HCT116 (cell line): Measurements from ENCODE around the gene TUT1. TPM values are rescaled to one million over a fixed set of nuclear protein-coding genes. Genes with fewer than 3 reads are reported as not detected.

Source experiments
- ATAC-seq: fragments of 200-7000 bp; cut with Tn5 transposase; 2 replicates; pipeline ENCODE4 v1.9.1; 2020; ENCODE audit warnings: mild to moderate bottlenecking, moderate library complexity
- BruUV-seq: library from RNA; stranded (reverse); fragments of 400-500 nt; replicated peaks from 2 replicates; lab custom pipeline; 2021; lab: Mats Ljungman, UMichigan
- CTCF ChIA-PET: fragments of 300-600 bp; sonication (Branson Sonifier 250); formaldehyde crosslinking; loops from one replicate; lab custom pipeline; 2021; ENCODE audit warnings: antibody characterized with exemption; lab: Charles Lee
- POLR2A ChIA-PET: fragments of 300-600, 350-600 bp; sonication (Branson Sonifier 250); formaldehyde crosslinking; loops from one replicate; lab custom pipeline; 2021; ENCODE audit warnings: antibody characterized with exemption; lab: Charles Lee
- RAD21 ChIA-PET, 2 experiments: fragments of 300-600 bp; sonication (Branson Sonifier 250); formaldehyde crosslinking; loops; one replicate each; lab custom pipeline; 2023; ENCODE audit warnings: low total read pairs in 2 of 2; ENCODE audit not compliant: uncharacterized antibody in 2 of 2, unreplicated experiment in 2 of 2, low non-redundant PET in 1 of 2; lab: Charles Lee
- DNase-seq: peaks from one replicate; pipeline ENCODE4 v3.0.0-alpha.2; 2010; ENCODE audit warnings: low read depth, low spot score
- H2AFZ ChIP-seq: fragments of 200-600 bp; shearing (Covaris generic), sonication (generic); 2 replicates; pipeline ENCODE4 v1.6.1; 2017; ENCODE audit warnings: low read depth, mixed run types, mixed read lengths, antibody characterized with exemption, low read length; ENCODE audit not compliant: poor library complexity, severe bottlenecking
- H3K27ac ChIP-seq: 2 replicates; pipeline ENCODE4 v1.5.1; 2012; ENCODE audit warnings: low read depth, low read length
- H3K27me3 ChIP-seq: fragments of 200-600 bp; sonication (generic); 2 replicates; pipeline ENCODE4 v1.6.1; 2016; ENCODE audit warnings: mixed run types, low read length, mixed read lengths; ENCODE audit not compliant: insufficient read depth
- H3K36me3 ChIP-seq, 2 experiments: fragments of 200-500 bp in 1 of 2; fragments of 200-600 bp in 1 of 2; sonication (Bioruptor generic) in 1 of 2; sonication (generic) in 1 of 2; 2 replicates each; pipeline versions ENCODE4 v1.5.1 to v1.6.1; 2014 to 2016; ENCODE audit warnings: low read length in 2 of 2, inconsistent platforms in 1 of 2, mixed read lengths in 1 of 2, mixed run types in 1 of 2; ENCODE audit not compliant: insufficient read depth in 2 of 2, control insufficient read depth in 1 of 2
- H3K4me1 ChIP-seq, 2 experiments: fragments of 200-600 bp in 1 of 2; sonication (generic) in 1 of 2; 2 replicates each; pipeline versions ENCODE4 v1.5.1 to v1.6.1; 2012 to 2017; ENCODE audit warnings: low read length in 2 of 2, inconsistent platforms in 1 of 2, mild to moderate bottlenecking in 1 of 2, mixed read lengths in 1 of 2, mixed run types in 1 of 2, moderate library complexity in 1 of 2; ENCODE audit not compliant: insufficient read depth in 2 of 2, control insufficient read depth in 1 of 2
- H3K4me2 ChIP-seq: fragments of 200-600 bp; sonication (generic); 2 replicates; pipeline ENCODE4 v1.6.1; 2017; ENCODE audit warnings: mixed run types, low read length, mixed read lengths
- H3K4me3 ChIP-seq, 2 experiments: fragments of 200-600 bp in 1 of 2; sonication (generic) in 1 of 2; replicated peaks in 1 of 2; 2 replicates each; pipeline ENCODE4 v1.5.1; 2011 to 2016; ENCODE audit warnings: low read length in 2 of 2, control low read depth in 1 of 2, low read depth in 1 of 2, mild to moderate bottlenecking in 1 of 2, mixed read lengths in 1 of 2, mixed run types in 1 of 2
- H3K79me2 ChIP-seq: fragments of 200-600 bp; sonication (generic); 2 replicates; pipeline ENCODE4 v1.6.1; 2017; ENCODE audit warnings: mild to moderate bottlenecking, mixed run types, low read length, moderate library complexity, mixed read lengths; ENCODE audit not compliant: insufficient read depth
- H3K9ac ChIP-seq: fragments of 200-600 bp; sonication (generic); 2 replicates; pipeline ENCODE4 v1.6.1; 2016; ENCODE audit warnings: low read length, mixed read lengths
- H3K9me2 ChIP-seq: fragments of 200-600 bp; sonication (generic), shearing (Covaris generic); 2 replicates; pipeline ENCODE4 v1.6.1; 2017; ENCODE audit warnings: mixed run types, mild to moderate bottlenecking, moderate library complexity; ENCODE audit not compliant: insufficient read depth
- H3K9me3 ChIP-seq, 2 experiments: fragments of 200-500 bp in 1 of 2; fragments of 200-600 bp in 1 of 2; sonication (Bioruptor generic) in 1 of 2; sonication (generic) in 1 of 2; 2 replicates each; pipeline ENCODE4 v1.6.1; 2014 to 2017; ENCODE audit warnings: low read length in 2 of 2, mixed read lengths in 2 of 2, inconsistent platforms in 1 of 2, low read depth in 1 of 2, mild to moderate bottlenecking in 1 of 2, mixed run types in 1 of 2, moderate library complexity in 1 of 2; ENCODE audit not compliant: control insufficient read depth in 1 of 2, insufficient read depth in 1 of 2
- H4K20me1 ChIP-seq: fragments of 200-600 bp; sonication (generic), shearing (Covaris generic); 2 replicates; pipeline ENCODE4 v1.6.1; 2017; ENCODE audit warnings: mixed run types, mild to moderate bottlenecking, moderate library complexity; ENCODE audit not compliant: insufficient read depth
- ATF3 ChIP-seq: IDR thresholded peaks from 2 replicates; pipeline ENCODE4 v1.6.1; 2012
- CBX3 ChIP-seq: IDR thresholded peaks from 2 replicates; pipeline ENCODE4 v1.6.1; 2012; ENCODE audit warnings: low read depth
- CTCF ChIP-seq, 3 experiments: fragments of 200-600 bp in 1 of 3; sonication (generic) in 1 of 3; IDR thresholded peaks in 2 of 3; conservative IDR thresholded peaks in 1 of 3; 2 replicates each; pipeline ENCODE4 v1.5.1; 2012 to 2017; ENCODE audit warnings: low read depth in 2 of 3, low read length in 2 of 3, antibody characterized with exemption in 1 of 3, borderline replicate concordance in 1 of 3, control low read depth in 1 of 3, mild to moderate bottlenecking in 1 of 3, mixed read lengths in 1 of 3, mixed run types in 1 of 3, moderate library complexity in 1 of 3; ENCODE audit not compliant: insufficient read depth in 1 of 3
- ELF1 ChIP-seq: IDR thresholded peaks from 2 replicates; pipeline ENCODE4 v1.6.1; 2012; ENCODE audit warnings: low read depth, borderline replicate concordance
- EZH2 ChIP-seq: fragments of 200-600 bp; sonication (generic); IDR thresholded peaks from 2 replicates; pipeline ENCODE4 v1.6.1; 2017; ENCODE audit warnings: antibody characterized with exemption, mixed run types
- EZH2phosphoT487 ChIP-seq: fragments of 200-600 bp; IDR thresholded peaks from 2 replicates; pipeline ENCODE4 v1.6.1; 2018; ENCODE audit warnings: antibody characterized with exemption, borderline replicate concordance
- FOSL1 ChIP-seq: IDR thresholded peaks from 2 replicates; pipeline ENCODE4 v1.6.1; 2012; ENCODE audit warnings: low read depth
- JUND ChIP-seq: IDR thresholded peaks from 2 replicates; pipeline ENCODE4 v1.6.1; 2012
- POLR2A ChIP-seq: IDR thresholded peaks from 2 replicates; pipeline ENCODE4 v1.7.0; 2011; ENCODE audit warnings: borderline replicate concordance; ENCODE audit not compliant: insufficient read depth, insufficient read length; ENCODE audit errors: extremely low read depth
- POLR2AphosphoS5 ChIP-seq: IDR thresholded peaks from 2 replicates; pipeline ENCODE4 v1.6.1; 2011; ENCODE audit warnings: mild to moderate bottlenecking, low read depth, low read length, moderate library complexity
- RAD21 ChIP-seq: IDR thresholded peaks from 2 replicates; pipeline ENCODE4 v1.6.1; 2012; ENCODE audit warnings: low read depth, mild to moderate bottlenecking
- SP1 ChIP-seq: IDR thresholded peaks from 2 replicates; pipeline ENCODE4 v1.6.1; 2012; ENCODE audit warnings: low read depth
- ZBTB33 ChIP-seq: IDR thresholded peaks from 2 replicates; pipeline ENCODE4 v1.6.1; 2011; ENCODE audit warnings: mild to moderate bottlenecking, low read length, moderate library complexity; ENCODE audit not compliant: insufficient replicate concordance; ENCODE audit errors: extremely low read depth
- intact Hi-C: fragments of 100-400 bp; cut with micrococcal nuclease; formaldehyde crosslinking; loops from 2 replicates; pipeline ENCODE4 v1.10.0; 2022
- total RNA-seq: library from RNA; stranded (reverse); gene quantifications from one replicate; pipeline ENCODE4 v1.2.1, GENCODE V29; 2021; ENCODE audit not compliant: unreplicated experiment

Gene TUT1
- total RNA-seq, 1 experiment from 2014 or later: 49.0 TPM

- peaks cover under 1 to 3% of the 10 kb centered on the region in 2 experiments for H3K4me1 ChIP-seq
- H3K9me3 ChIP-seq: no peaks in the 10 kb centered on the region
- no TSS peak for BruUV-seq
- no peak overlapping the region for H3K9ac ChIP-seq
- intact Hi-C loops: no loop called here
- no peaks in the 10 kb centered on the region for H3K9me2 ChIP-seq
- no peak for TF ChIP-seq SP1
- TF ChIP-seq RAD21: peak; percentile 28; the same call in 1 of the 2 replicates
- TF ChIP-seq, all 23 proteins: peak for 1
- Histone ChIP-seq H3K4me2 (no peak overlapping the region), H4K20me1 (no peaks in the 10 kb centered on the region), H3K36me3 (peaks cover 51 to 63% of the 10 kb centered on the region in 2 experiments), H3K79me2 (no peaks in the 10 kb centered on the region), H2AFZ (no peak overlapping the region), H3K4me3 (no peak overlapping the region), H3K27ac (no peak overlapping the region), H3K27me3 (no peaks in the 10 kb centered on the region)
- DNase-seq: no peak
- RAD21 ChIA-PET: no interaction called here
- ATAC-seq: peak; percentile 44; the same call in 1 of the 2 replicates
- CTCF ChIA-PET: no interaction called here
- POLR2A ChIA-PET: no interaction called here
Measured at GRCh38 chr11:62627713-62628112, 36.4 kb upstream of the TUT1 start.

- Histone ChIP-seq H3K4me2 (peak overlapping the region; percentile 87), H3K4me1 (peaks cover 12 to 20% of the 10 kb centered on the region in 2 experiments), H3K36me3 (peaks cover 16 to 22% of the 10 kb centered on the region in 2 experiments), H3K27me3 (no peaks in the 10 kb centered on the region), H3K27ac (peak overlapping the region; percentile 75), H3K9me2 (no peaks in the 10 kb centered on the region), H3K79me2 (peaks cover 15% of the 10 kb centered on the region), H2AFZ (no peak overlapping the region), H3K9me3 (no peaks in the 10 kb centered on the region), H3K4me3 (no peak overlapping the region), H3K9ac (peak overlapping the region; percentile 46), H4K20me1 (no peaks in the 10 kb centered on the region)
- BruUV-seq: TSS peak; percentile 100
- intact Hi-C loops: no loop called here
- ATAC-seq: 0 out of 2 replicates have a peak, but pooled peaks have one; percentile 0
- DNase-seq: no peak
- CTCF ChIA-PET: interaction anchor here (1.5 to 3.0 kb wide), 4 partner anchors 11 to 228 kb away, joined by 5 to 16 read pairs (median 12); partner anchors contain the start of genes EML3, ROM1 and TUT1
- POLR2A ChIA-PET: interaction anchor here (0.8 to 3.0 kb wide), 12 partner anchors 9 to 219 kb away, joined by 3 to 19 read pairs (median 4); partner anchors contain the start of genes C11orf98, CSKMT, EML3 and GANAB
- RAD21 ChIA-PET: no interaction called here
- TF ChIP-seq ELF1 (no peak), EZH2phosphoT487 (no peak), ATF3 (no peak), CTCF (IDR thresholded peaks at IDR 0.05 in 2 of 3, conservative IDR thresholded peaks at IDR 0.05 in 1 of 3; ENCODE audit: borderline replicate concordance in 1 of 3, insufficient read depth in 1 of 3, low read depth in 2 of 3, low read length in 2 of 3) (no peak), JUND (no peak), FOSL1 (no peak), RAD21 (no peak), CBX3 (no peak), EZH2 (no peak), POLR2A (no peak), ZBTB33 (no peak), POLR2AphosphoS5 (no peak)
Measured at GRCh38 chr11:62622476-62623089, 31.3 kb upstream of the TUT1 start.
